ENCODE results near the gene OR8J1.
"Not testable (repeated sequence)": the region's sequence is repeated elsewhere in the genome, so short reads cannot be mapped to it uniquely, and the experiment has no call there.

The OR8J1 gene, protein sequence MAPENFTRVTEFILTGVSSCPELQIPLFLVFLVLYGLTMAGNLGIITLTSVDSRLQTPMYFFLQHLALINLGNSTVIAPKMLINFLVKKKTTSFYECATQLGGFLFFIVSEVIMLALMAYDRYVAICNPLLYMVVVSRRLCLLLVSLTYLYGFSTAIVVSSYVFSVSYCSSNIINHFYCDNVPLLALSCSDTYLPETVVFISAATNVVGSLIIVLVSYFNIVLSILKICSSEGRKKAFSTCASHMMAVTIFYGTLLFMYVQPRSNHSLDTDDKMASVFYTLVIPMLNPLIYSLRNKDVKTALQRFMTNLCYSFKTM

DNA sequence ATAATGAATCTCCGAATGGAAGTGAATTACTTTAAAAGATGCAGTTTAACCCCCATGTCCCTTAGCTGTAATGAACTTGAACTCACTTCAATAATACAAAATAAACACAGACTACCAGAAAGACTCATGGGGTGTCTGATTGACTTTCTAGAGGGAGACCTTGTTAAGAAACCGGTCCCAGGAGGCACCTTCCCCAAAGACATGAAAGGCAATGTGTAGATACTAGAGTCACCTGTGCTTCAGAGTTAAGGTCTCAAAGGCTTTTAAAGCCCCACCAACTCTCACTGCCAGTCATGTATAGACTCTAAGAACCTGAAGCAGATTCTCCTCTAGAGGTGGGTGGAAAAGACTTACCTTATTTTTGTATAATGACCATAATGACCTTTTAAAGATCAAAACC, at the start of gene OR8J1:
Gene OR8J1, plus strand, starts transcription at position 301 of the 400 bp plus-strand sequence. CDS start 5,956 bp downstream, outside the sequence.
- DNase-seq, result no peak

DNA sequence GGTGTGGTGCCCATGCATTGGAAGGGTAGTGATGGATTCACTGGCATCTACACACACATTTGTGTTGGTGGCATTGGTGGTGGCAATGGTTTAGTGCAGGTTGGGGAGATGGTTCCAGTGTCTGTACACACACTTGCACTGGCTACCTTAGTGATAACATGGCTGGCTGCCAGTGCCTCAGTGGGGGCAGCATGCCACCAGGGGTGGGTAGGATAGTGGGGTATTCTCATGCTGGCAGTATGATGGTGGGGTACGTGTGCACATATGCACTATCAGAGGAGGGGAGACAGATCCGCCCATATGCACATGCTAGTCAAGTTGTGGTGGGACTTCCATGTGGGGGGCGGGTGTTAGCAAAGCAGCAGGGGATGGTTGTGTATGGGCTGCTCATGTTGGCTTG, 46.3 kb upstream of the OR8J1 start:
- DNase-seq, result no peak

DNA sequence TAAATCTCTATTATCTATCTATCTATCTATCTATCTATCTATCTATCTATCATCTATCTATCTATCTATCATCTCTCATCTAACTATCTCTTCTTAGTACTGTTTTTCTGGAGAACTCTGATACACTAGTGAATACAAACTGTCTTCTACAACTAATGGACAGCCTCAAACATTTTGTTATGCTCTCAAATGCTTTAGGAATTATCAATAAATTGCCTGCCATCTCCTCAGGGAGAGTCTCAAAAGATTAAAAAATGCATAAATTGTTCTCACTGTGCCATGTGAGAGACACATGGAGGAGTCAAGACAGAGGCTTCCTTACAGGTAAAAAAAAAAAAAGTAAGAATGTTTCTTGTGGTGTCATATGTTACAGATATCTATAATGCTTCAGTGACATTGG, 39.2 kb upstream of the OR8J1 start, which contains the start of gene OR8K3:
Gene OR8K3, plus strand, starts transcription at position 301 of the 400 bp plus-strand sequence. CDS start 3,163 bp downstream, outside the sequence.
- no peak for DNase-seq

DNA sequence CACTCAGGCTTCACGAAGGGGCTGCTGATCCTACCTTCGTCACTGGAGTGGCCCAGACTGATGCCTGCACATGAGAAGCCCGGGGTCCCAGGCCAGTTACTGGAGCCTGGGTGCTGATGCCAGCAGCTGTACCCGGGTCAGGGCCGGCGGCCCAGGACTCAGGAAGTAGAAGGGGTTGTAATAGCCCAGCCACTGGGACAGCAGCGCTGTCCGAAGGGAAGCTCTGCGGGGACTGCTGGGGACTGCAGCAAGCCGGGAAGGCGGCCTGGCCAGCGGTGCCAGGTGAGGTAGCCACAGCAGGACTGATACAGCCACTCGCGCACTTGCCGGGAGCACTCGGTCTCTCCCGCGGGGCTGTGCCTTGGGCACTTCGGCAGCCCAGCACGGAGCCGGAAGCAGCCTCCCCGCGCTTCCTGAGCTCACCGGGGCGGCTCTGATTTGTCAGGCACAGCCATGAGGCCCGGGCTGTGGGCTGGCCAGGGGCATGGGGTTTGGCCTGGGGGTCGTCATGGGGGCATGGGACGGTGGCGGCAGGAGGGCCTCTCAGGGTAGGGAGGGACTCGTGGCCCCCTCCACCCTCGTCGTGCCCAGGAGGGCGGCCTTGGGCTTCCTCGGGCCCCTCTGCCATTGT, 22.1 kb upstream of the OR8J1 start:
- DNase-seq, result no peak

DNA sequence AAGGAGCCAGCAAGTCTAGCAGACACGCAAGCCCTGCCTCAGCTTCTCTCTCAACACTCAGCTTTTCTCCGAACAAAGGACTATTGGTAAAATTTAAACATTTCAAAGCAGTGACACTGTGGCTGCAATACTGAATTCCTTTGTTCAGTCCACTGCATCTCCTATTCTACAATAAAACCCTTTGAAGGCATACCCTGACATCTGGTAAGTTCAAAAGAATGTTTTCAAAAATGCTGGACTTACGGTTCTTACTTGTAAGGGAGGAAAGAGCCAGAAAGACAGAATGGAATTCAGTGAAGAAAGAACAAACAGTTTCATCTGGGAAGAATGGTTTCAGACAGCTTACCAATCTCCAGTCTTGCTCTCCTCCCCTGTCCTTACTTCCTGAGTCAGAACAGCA, 20.9 kb upstream of the OR8J1 start:
- DNase-seq, result no peak

DNA sequence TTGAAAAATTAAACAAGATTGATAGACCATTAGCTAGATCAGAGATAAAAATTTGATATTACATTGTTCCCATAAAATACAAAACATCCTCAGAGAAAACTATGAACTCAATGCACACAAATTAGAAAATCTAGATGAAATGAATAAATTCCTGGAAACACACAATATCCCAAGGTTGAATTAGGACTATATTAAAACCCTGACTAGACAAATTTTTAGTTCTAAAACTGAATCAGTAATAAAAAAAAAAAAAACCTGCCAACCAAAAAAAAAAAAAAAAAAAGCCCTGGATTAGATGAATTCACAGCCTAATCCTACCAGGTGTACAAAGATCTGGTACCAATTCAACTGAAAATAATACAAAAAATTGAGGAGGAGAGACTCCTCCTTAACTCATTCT, 13.8 kb upstream of the OR8J1 start:
- DNase-seq, result no peak

DNA sequence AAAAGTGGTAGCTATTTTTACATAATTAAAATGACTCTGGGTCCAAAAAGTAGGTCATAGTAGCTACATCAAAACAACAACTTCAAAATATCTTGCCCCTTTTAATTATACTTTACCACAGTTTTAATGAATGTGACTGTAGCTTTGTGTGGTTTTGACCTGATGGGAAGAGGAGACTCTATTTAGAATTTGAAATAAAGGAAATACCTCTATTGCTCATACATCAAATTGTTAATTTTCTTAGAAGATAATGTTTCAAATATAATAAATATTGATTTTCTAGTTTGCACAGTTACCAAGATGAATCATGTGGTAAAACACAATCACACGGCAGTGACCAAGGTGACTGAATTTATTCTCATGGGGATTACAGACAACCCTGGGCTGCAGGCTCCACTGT, 8.4 kb upstream of the OR8J1 start, which contains the start of gene OR8K1:
Gene OR8K1, plus strand, starts transcription at position 301 of the 400 bp plus-strand sequence. Its CDS starts 0 bp downstream, at position 301.
- no peak for DNase-seq

DNA sequence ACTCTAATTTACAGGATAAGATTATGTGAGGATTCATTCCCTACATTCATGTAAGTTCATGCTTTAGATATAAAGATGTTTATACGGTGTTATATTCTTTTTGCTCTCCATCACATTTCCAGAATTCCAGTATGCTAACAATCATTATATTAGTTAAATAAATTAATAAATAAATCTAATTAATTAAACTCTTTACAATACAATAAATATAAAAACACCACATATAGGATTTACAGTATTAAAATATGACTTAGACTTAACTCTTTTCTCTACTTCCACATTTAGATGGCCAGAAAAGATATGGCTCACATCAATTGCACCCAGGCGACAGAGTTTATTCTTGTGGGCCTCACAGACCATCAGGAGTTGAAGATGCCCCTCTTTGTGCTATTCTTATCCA, 21.2 kb downstream of the OR8J1 start, which contains the start of gene OR8U1:
Gene OR8U1, plus strand, starts transcription at position 301 of the 400 bp plus-strand sequence. Its CDS starts 0 bp downstream, at position 301.
- DNase-seq, result no peak

DNA sequence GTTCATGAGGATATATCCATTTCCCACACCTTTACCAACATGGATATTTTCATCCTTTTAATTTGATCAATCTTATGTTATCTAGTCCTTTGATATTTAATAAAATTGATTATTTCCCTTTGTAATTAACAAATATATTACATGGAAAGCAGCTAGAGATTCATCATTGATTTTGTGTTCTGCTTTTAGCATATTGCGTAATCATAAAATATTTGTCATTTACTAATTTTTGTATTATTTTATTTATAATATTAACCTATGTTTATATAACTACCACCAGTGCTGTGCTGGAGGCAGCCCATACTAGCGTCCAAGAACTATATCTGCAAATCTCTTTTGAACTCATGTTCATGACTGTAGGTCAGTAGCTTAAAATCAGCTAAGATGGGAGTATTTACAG, 26.0 kb downstream of the OR8J1 start:
- DNase-seq, result no peak

DNA sequence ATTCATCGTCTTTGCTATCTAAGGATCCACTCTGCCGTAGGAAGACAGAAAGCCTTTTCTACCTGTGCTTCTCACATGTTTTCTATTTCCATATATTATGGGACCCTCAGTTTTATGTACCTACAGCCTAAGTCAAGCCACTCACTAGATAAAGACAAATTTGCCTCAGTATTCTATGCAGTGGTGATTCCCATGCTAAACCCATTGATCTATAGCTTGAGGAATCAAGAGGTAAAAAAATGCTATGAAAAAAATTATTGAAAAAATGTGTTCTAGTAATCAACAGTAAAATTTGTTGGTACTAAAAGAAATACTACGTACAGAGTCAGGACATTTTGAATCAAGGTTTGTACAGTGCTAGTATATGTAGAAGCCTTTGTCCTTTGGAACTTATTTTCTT, 40.3 kb downstream of the OR8J1 start:
- no peak for DNase-seq

DNA sequence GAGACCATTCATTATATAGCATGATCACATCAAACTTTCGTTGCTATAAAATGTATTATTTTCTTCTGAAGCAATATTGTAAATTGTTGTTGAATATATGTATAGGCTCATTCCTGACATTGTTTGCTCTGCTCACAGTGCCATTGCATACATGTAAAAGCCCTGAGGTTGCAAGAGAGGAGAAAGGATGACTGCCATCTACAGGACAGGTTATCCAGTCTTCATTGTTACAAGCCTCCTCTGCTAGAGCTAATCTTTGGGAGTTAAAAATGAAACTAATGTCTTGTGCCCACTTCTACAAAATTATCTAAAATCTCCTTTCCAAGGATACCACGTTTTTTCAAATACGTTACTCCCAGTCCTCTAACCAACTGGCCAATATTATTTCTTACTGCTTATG, 42.0 kb downstream of the OR8J1 start:
- DNase-seq, result no peak

DNA sequence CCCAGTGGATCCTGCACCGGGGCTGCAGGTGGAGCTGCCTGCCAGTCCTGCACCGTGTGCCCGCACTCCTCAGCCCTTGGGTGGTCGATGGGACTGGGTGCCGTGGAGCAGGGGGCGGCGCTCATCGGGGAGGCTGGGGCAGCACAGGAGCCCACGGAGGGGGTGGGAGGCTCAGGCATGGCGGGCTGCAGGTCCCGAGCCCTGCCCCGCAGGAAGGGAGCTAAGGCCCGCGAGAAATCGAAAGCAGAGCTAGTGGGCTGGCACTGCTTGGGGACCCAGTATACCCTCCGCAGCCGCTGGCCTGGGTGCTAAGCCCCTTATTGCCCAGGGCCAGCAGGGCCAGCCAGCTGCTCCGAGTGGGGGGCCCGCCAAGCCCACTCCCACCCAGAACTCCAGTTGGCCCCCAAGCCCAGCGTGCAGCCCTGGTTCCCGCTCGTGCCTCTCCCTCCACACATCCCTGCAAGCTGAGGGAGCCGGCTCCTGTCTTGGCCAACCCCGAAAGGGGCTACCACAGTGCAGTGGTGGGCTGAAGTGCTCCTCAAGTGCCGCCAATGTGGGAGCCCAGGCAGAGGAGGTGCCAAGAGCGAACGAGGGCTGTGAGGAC, 47.9 kb downstream of the OR8J1 start:
- DNase-seq, result not testable (repeated sequence)

DNA sequence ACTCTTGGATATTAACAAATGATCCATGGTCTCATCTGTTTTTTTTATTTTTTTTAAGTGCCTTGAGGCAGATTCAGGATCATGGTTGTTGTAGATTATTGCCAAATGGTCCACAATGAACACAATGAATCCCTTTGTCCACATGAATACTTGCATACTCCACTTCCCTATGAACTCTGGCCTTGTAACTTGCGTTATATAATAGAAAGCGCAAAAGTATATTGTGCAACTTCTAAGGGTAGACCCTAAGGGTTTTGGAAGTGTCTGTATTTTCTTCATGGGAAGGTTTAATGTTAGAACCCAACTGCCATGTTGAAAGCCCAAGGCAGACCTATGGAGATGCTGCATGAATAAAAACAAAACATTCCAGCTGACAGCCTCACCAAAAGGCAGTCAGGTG, 50.3 kb downstream of the OR8J1 start:
- DNase-seq, result no peak

DNA sequence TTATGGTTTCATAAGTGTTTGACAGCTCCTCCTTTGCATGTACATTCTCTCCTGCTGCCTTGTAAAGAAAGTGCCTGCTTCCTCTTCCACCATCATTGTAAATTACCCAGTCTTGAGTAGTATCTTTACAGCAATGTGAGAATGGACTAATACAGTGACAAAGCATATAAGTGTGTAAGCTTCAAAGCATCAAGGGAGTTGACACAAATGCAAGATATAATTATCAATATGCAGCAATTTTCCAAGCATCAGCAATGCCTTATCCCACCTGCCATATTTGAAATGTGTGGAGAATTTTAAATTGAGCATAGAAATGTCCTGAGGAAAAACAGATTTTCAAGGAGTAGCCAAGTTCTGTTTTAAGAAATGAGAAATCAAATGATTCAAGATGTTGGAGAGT, 56.7 kb downstream of the OR8J1 start:
- no peak for DNase-seq
